Measurements from ENCODE around the gene STING1. TPM values are rescaled to one million over a fixed set of nuclear protein-coding genes. Genes with fewer than 3 reads are reported as not detected.

STING1 gene
- total and polyA plus RNA-seq, 2 of the 8 experiments (the other 6 are each of a cell fraction or from before 2014, with no cell fraction given): 0.26 to 0.47 TPM

DNA sequence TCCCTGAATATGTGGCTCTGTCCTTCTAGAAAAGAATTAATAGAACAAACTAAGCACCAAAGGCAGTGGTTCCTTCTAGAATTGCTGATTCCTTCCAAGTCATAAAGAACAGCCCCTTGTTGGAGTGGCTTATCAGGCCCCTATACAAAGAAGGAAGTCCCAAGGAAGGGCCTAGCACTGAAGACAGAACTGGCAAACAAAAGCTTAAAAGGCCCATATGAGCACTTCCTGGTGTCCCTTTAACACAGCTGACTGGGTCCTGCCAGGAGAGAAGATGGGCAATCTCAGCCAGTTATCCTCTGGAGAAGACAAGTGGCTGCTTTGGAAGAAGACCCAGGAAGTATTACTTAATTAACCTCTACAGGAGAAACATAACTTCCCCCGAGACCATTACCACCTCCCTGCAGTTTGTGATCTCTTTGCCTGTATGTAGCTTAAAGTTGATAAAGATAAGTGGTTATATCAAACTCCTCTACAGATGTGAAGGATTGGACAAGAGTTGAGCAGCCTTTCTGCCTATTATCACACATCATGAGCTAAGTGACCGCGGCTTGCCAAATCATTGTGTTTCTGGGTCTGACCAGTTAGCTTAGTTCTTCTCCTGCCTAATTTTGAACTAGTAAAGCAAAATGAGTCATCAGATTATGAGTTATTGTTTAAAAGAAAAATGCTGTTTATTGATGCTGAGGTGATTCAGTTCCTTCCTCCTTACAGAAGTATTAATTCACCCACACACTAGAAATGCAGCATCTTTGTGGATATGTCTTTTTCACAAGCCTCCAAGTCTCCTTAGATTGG, 13.3 kb upstream of the STING1 start:
- DNase-seq (ENCODE audit: low read depth in 1 of 2, low spot score in 2 of 2) (no peak), FAIRE-seq (no peak)
- H3K18ac ChIP-seq (ENCODE audit: extremely low read depth, low read length): no peak overlapping the region
- no peak overlapping the region for H3K4me3 ChIP-seq (ENCODE audit: extremely low read depth in 1 of 4, insufficient read depth in 2 of 4, low read depth in 3 of 4, low read length in 4 of 4)
- H2BK5ac ChIP-seq (ENCODE audit: low read depth, low read length): no peak overlapping the region
- H2AK5ac ChIP-seq (ENCODE audit: low read depth, low read length): no peak overlapping the region
- no peak overlapping the region for H2BK12ac ChIP-seq (ENCODE audit: low read depth, low read length)
- ChIA-PET CTCF (ENCODE audit: partially characterized antibody) (interaction anchor here (1.1 to 12.9 kb wide), 5 partner anchors 14 to 94 kb away, joined by 3 to 122 read pairs (median 7); partner anchors contain the start of gene STING1), POLR2A (ENCODE audit: partially characterized antibody) (interaction anchor here (0.9 to 1.5 kb wide), 3 partner anchors 10 to 76 kb away, joined by 3 to 5 read pairs (median 3); no protein-coding TSS in a partner anchor)
- no peak overlapping the region for H3K56ac ChIP-seq (replicated peaks; ENCODE audit: insufficient read length, low read depth, low read length)
- no peaks in the 10 kb centered on the region for H3K79me2 ChIP-seq (ENCODE audit: control insufficient read depth in 1 of 2, insufficient read depth in 2 of 2, low read length in 2 of 2)
- no peak overlapping the region for H2BK20ac ChIP-seq (ENCODE audit: low read length)
- TF ChIP-seq NANOG (IDR thresholded peaks at IDR 0.05; ENCODE audit: insufficient read depth, low read depth, low read length, poor library complexity, severe bottlenecking) (no peak), RBBP5 (IDR thresholded peaks at IDR 0.05; ENCODE audit: borderline replicate concordance, low read depth, low read length) (no peak), FOSL1 (IDR thresholded peaks at IDR 0.05; ENCODE audit: insufficient read depth, low read depth, low read length) (no peak), CEBPB (IDR thresholded peaks at IDR 0.05; ENCODE audit: low read depth, low read length) (no peak), ASH2L (IDR thresholded peaks at IDR 0.05; ENCODE audit: low read length) (no peak)
- TF ChIP-seq, protein P1, sequence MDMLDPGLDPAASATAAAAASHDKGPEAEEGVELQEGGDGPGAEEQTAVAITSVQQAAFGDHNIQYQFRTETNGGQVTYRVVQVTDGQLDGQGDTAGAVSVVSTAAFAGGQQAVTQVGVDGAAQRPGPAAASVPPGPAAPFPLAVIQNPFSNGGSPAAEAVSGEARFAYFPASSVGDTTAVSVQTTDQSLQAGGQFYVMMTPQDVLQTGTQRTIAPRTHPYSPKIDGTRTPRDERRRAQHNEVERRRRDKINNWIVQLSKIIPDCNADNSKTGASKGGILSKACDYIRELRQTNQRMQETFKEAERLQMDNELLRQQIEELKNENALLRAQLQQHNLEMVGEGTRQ (IDR thresholded peaks at IDR 0.05; ENCODE audit: low read length): no peak
- H3K27me3 ChIP-seq (replicated peaks in 1 of 4; ENCODE audit: control insufficient read depth in 3 of 4, extremely low read depth in 1 of 4, insufficient read depth in 3 of 4, low read length in 3 of 4): no peaks in the 10 kb centered on the region
- no peak overlapping the region for H3K23ac ChIP-seq (ENCODE audit: insufficient read length)
- H3K4ac ChIP-seq (replicated peaks; ENCODE audit: insufficient read length, low read depth, low read length): no peak overlapping the region
- no peaks in the 10 kb centered on the region for H3K9me3 ChIP-seq (ENCODE audit: insufficient read depth in 2 of 2, low read depth in 1 of 2, low read length in 1 of 2)
- H3K14ac ChIP-seq (ENCODE audit: insufficient read length): no peak overlapping the region
- H4K20me1 ChIP-seq (replicated peaks in 1 of 2; ENCODE audit: control insufficient read depth in 1 of 2, insufficient read depth in 2 of 2, low read length in 2 of 2): no peaks in the 10 kb centered on the region
- no peak overlapping the region for H3K27ac ChIP-seq (ENCODE audit: low read depth, low read length)
- no peak overlapping the region for H4K8ac ChIP-seq (ENCODE audit: extremely low read depth, insufficient read depth, low read length)
- no peak overlapping the region for H3K4me2 ChIP-seq (ENCODE audit: insufficient read depth in 1 of 2, low read depth in 2 of 2, low read length in 2 of 2)
- no peak overlapping the region for H2BK120ac ChIP-seq (replicated peaks; ENCODE audit: low read depth, low read length)
- H3K9ac ChIP-seq (replicated peaks in 1 of 4; ENCODE audit: extremely low read depth in 1 of 4, low read depth in 3 of 4, low read length in 3 of 4): no peak overlapping the region
- no peaks in the 10 kb centered on the region for H3K36me3 ChIP-seq (ENCODE audit: control insufficient read depth in 2 of 4, insufficient read depth in 4 of 4, low read length in 3 of 4)
- no peaks in the 10 kb centered on the region for H3K23me2 ChIP-seq (ENCODE audit: low read depth, low read length)
- H3K79me1 ChIP-seq (ENCODE audit: low read depth, low read length): no peaks in the 10 kb centered on the region
- H3K4me1 ChIP-seq (replicated peaks in 1 of 4; ENCODE audit: control insufficient read depth in 3 of 4, insufficient read depth in 4 of 4, low read length in 3 of 4): no peaks in the 10 kb centered on the region
- 91% methylated on average over 3 of the region's 3 CpGs; no CpG with 5 or more reads in 1 of the 2 experiments for WGBS, 2 experiments (ENCODE audit: extremely low coverage in 1 of 2, insufficient coverage in 1 of 2, insufficient read length in 1 of 2, insufficient replicate concordance in 2 of 2, low coverage in 1 of 2, low lambda C conversion rate in 2 of 2, missing lambda C conversion rate in 1 of 2)
- H4K91ac ChIP-seq (replicated peaks; ENCODE audit: insufficient read length, low read length): no peak overlapping the region
- H4K5ac ChIP-seq (ENCODE audit: insufficient read length, low read depth, low read length): no peak overlapping the region
- no peak overlapping the region for H2BK15ac ChIP-seq (ENCODE audit: low read length)
- H2AFZ ChIP-seq (ENCODE audit: low read length): no peak overlapping the region
